Activated naive CD8-positive, alpha-beta T cell treated with anti-CD3 and anti-CD28 coated beads, Interleukin-2, amount 10 ng/mL, durations not matched to agents 7 days and 5 days (primary cell): Measurements from ENCODE around the gene GLCCI1. TPM values are rescaled to one million over a fixed set of nuclear protein-coding genes. Genes with fewer than 3 reads are reported as not detected.
"Not testable (repeated sequence)": the region's sequence is repeated elsewhere in the genome, so short reads cannot be mapped to it uniquely, and the experiment has no call there.

Source experiments
- ATAC-seq: fragments of 150-1000 bp; cut with Tn5 transposase; one replicate; pipeline ENCODE4 v1.10.0; 2021; ENCODE audit warnings: low read depth, moderate library complexity
- POLR2A ChIA-PET: fragments of 350-600 bp; sonication (Branson Sonifier 250); formaldehyde crosslinking; loops from one replicate; lab custom pipeline; 2021; ENCODE audit warnings: antibody characterized with exemption; lab: Charles Lee
- DNase-seq: peaks from one replicate; pipeline ENCODE4 v3.0.0; 2021
- H3K27ac Mint-ChIP-seq: one replicate; pipeline ENCODE4 v1.8.0; 2022; ENCODE audit warnings: mild to moderate bottlenecking, mixed read lengths
- H3K27me3 Mint-ChIP-seq: one replicate; pipeline ENCODE4 v1.8.0; 2022; ENCODE audit warnings: mild to moderate bottlenecking, moderate library complexity, mixed read lengths
- H3K36me3 Mint-ChIP-seq: one replicate; pipeline ENCODE4 v1.8.0; 2021; ENCODE audit warnings: mild to moderate bottlenecking, mixed read lengths
- H3K4me1 Mint-ChIP-seq: one replicate; pipeline ENCODE4 v1.8.0; 2021; ENCODE audit warnings: mixed read lengths
- H3K4me3 Mint-ChIP-seq: one replicate; pipeline ENCODE4 v1.8.0; 2022; ENCODE audit warnings: mild to moderate bottlenecking, moderate library complexity, mixed read lengths
- H3K9me3 Mint-ChIP-seq: one replicate; pipeline ENCODE4 v1.8.0; 2021; ENCODE audit warnings: mixed read lengths
- total RNA-seq, 2 experiments: library from RNA; stranded (reverse); gene quantifications; one replicate each; pipeline ENCODE4 v1.2.3, GENCODE V29; 2021

GLCCI1 gene
- total RNA-seq, 2 experiments from 2014 or later = 30.0 to 38.1 TPM

DNA sequence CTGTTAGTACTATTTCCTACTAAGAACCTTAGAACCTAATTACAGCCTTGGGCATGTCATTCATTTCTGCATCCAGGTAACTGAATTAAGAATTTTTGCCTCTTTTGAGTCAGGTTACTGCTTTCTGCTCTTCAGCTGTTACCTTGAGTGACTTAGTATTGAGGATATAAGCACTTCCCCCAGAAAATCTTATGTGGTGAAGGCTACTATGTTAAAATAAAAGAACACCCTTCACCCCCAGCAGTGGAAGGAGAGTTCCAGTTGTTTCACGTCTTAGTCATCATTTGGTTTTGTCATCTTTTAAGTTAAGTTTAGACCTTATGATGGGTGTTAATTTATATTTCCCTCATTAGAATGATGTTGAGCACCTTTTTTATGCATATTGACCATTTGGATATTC is 82.8 kb downstream of the GLCCI1 start:
- Mint-ChIP-seq H3K27ac (no peak overlapping the region), H3K4me1 (peaks cover 8% of the 10 kb centered on the region), H3K9me3 (peaks cover 2% of the 10 kb centered on the region), H3K4me3 (no peak overlapping the region), H3K36me3 (peaks cover 21% of the 10 kb centered on the region), H3K27me3 (no peaks in the 10 kb centered on the region)
- DNase-seq (no peak), ATAC-seq (no peak)
- POLR2A ChIA-PET = no interaction called here

DNA sequence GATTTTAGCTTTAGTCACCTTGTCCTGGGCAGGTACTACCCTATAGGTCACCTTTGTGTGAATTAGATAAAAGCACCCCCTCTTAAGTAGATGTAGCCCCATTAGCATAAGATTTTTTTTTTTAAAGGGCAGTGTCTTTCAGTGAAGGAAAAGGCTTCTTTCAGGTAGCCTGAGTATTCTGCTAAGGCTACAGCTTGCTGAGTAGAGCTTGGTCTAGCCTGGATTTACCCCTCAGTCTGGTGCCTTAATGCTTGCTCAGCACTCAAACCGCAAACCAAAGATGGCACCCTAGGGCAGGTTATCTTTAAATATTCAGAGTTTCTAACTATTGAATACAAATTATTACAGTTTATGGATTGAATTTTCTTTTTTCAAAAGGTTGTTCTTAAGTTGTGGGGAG is 83.4 kb downstream of the GLCCI1 start:
- no peak overlapping the region for H3K4me3 Mint-ChIP-seq
- H3K27me3 Mint-ChIP-seq = no peaks in the 10 kb centered on the region
- DNase-seq = no peak
- H3K36me3 Mint-ChIP-seq = peaks cover 19% of the 10 kb centered on the region
- no peak overlapping the region for H3K27ac Mint-ChIP-seq
- POLR2A ChIA-PET = no interaction called here
- ATAC-seq = no peak
- H3K4me1 Mint-ChIP-seq = peaks cover 8% of the 10 kb centered on the region
- peaks cover 2% of the 10 kb centered on the region for H3K9me3 Mint-ChIP-seq

DNA sequence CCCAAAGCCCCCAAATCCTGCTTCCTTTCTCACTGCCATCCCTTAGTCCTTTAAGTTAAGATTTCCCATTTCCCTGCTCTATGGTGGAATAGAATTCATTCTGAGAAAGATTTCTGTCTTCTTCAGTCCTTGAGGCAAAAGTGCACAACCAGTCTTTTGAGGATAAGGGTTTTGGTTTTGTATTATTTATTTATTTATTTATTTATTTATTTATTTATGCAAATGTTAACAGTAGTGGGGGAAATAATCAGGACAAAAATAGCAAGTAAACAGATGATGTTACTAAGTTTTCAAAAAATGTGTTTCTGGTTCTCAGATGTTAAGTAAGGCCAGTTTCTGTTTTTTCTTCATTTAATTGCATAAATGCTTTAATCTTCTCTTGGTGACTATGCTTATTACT is 84.2 kb downstream of the GLCCI1 start:
- ATAC-seq (no peak), DNase-seq (no peak)
- H3K27ac Mint-ChIP-seq = no peak overlapping the region
- no peaks in the 10 kb centered on the region for H3K27me3 Mint-ChIP-seq
- peaks cover 2% of the 10 kb centered on the region for H3K9me3 Mint-ChIP-seq
- H3K4me1 Mint-ChIP-seq = peaks cover 6% of the 10 kb centered on the region
- H3K36me3 Mint-ChIP-seq = peaks cover 26% of the 10 kb centered on the region
- no peak overlapping the region for H3K4me3 Mint-ChIP-seq
- POLR2A ChIA-PET = no interaction called here

DNA sequence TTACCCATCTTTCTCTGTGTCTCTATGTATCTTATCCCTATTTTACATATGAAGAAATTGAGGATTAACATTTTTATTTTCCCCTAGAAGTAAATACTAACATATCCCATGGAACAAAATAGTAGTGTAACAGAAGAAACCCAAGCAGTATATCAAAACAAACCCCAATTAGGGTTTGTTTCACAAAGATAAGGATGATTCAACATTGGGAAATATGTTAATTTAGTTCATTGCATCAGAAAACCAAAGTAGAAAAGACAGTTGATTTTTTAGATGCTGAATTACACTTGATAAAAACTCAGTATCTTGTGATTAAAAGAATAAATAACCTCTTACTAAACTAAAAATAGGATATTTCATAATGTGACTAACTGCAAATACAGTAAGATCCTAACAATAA is 87.8 kb downstream of the GLCCI1 start:
- ATAC-seq (no peak), DNase-seq (no peak)
- peaks cover 2% of the 10 kb centered on the region for H3K9me3 Mint-ChIP-seq
- no peak overlapping the region for H3K4me3 Mint-ChIP-seq
- POLR2A ChIA-PET = no interaction called here
- no peak overlapping the region for H3K27ac Mint-ChIP-seq
- H3K36me3 Mint-ChIP-seq = peaks cover 30% of the 10 kb centered on the region
- no peaks in the 10 kb centered on the region for H3K27me3 Mint-ChIP-seq
- H3K4me1 Mint-ChIP-seq = no peaks in the 10 kb centered on the region

DNA sequence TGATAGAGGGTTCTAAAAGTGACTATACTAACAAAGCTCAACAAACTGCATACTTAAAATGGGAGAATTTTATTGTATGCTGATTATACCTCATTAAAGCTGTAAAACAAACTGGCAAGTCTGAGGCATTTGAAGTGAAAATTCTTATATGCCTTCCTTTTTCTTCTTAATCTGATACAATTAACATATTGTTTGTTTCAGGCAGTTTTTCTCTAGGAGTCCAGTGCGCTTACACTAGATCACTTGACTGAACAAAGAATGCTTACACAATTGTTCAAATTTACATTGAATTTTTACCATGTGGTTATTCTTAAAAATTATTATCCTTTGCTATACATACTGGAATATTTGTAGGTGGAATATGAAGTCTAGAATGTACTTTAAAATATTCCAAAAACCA is 89.0 kb downstream of the GLCCI1 start:
- H3K4me1 Mint-ChIP-seq = no peaks in the 10 kb centered on the region
- no peak for DNase-seq
- no peak for ATAC-seq
- H3K9me3 Mint-ChIP-seq = peaks cover 3% of the 10 kb centered on the region
- H3K27me3 Mint-ChIP-seq = no peaks in the 10 kb centered on the region
- H3K27ac Mint-ChIP-seq = no peak overlapping the region
- POLR2A ChIA-PET = no interaction called here
- H3K36me3 Mint-ChIP-seq = peaks cover 32% of the 10 kb centered on the region
- no peak overlapping the region for H3K4me3 Mint-ChIP-seq

DNA sequence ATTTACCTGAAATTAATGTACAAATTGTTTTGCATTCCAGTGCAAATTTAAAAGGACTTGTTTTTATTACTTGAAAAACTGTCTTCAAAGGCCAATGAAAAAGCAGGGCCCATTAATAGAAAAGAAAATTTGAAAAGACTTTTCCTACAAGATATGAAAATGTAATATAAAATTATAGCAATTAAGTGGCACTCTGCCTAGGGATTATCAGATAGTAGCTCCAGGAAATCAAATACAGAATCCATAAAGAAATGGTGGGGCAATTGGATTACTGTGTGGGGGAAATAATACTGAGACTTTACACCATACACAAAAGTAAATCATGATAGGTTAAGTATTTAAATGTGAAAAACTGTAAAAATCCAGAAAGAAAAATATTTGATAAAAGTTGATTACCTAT is 89.7 kb downstream of the GLCCI1 start:
- Mint-ChIP-seq H3K27me3 (no peaks in the 10 kb centered on the region), H3K27ac (no peak overlapping the region), H3K36me3 (peaks cover 33% of the 10 kb centered on the region), H3K4me3 (no peak overlapping the region), H3K4me1 (no peaks in the 10 kb centered on the region), H3K9me3 (peaks cover 5% of the 10 kb centered on the region)
- DNase-seq (no peak), ATAC-seq (no peak)
- POLR2A ChIA-PET = no interaction called here

DNA sequence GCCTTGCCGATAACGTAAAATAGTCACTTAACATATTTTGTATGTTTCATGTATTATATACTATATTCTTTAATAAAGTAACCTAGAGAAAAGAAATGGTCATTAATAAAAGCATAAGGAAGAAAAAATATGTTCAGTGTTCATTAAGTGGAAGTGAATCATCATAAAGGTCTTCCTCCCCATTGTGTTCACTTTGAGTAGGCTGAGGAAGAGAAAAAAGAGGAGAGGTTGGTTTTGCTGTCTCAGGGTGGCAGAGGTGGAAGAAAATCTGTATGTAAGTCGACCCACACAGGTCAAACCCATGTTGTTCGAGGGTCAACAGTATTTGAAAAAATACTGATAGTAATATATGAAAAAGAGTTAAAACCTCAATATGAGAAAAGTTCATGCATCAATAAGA is 90.3 kb downstream of the GLCCI1 start:
- Mint-ChIP-seq H3K4me1 (no peaks in the 10 kb centered on the region), H3K36me3 (peaks cover 38% of the 10 kb centered on the region), H3K27ac (no peak overlapping the region), H3K27me3 (no peaks in the 10 kb centered on the region), H3K4me3 (no peak overlapping the region), H3K9me3 (peaks cover 6% of the 10 kb centered on the region)
- DNase-seq (no peak), ATAC-seq (no peak)
- POLR2A ChIA-PET = no interaction called here

DNA sequence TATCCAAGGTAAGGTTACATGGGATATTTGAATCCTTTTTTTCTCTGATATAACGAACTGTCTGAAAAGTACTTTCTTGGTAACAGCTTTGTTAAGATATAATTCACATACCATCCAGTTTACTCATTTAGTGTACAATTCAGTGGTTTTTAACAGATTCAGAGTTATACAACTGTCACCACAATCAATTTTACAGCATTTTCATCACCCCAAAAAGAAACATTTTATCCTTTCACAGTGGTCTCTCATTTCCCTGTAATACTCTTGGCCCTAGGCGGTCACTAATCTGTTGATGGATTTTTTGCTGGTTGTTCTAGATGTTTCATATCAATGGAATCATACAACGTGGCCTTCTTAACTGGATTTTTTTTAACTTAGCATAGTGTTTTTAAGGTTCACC is 91.6 kb downstream of the GLCCI1 start:
- H3K36me3 Mint-ChIP-seq = peaks cover 48% of the 10 kb centered on the region
- POLR2A ChIA-PET = no interaction called here

DNA sequence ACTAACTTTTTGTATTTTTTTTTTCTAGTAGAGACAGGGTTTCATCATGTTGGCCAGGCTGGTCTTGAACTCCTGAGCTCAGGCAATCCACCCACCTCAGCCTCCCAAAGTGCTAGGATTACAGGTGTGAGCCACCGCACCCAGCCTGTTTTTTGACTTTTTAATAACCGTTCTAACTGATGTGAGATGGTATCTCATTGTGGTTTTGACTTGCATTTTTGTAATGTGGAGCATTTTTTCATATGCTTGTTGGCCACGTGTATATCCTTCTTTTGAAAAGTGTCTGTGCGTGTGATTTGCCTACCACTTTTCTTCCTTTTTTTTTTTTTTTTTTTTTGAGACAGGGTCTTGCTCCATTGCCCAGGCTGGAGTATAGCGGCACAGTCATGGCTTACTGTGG is 94.7 kb downstream of the GLCCI1 start:
- not testable (repeated sequence) for H3K4me1 Mint-ChIP-seq, DNase-seq, H3K4me3 Mint-ChIP-seq, ATAC-seq, H3K27me3 Mint-ChIP-seq, H3K27ac Mint-ChIP-seq
- Mint-ChIP-seq H3K9me3 (peaks cover 16% of the 10 kb centered on the region), H3K36me3 (peaks cover 49% of the 10 kb centered on the region)
- POLR2A ChIA-PET = interaction anchor here (0.7 kb wide), 1 partner anchor 123 kb away, joined by 3 read pairs; no protein-coding TSS in a partner anchor

More for the DNA sequence above, 91.6 kb downstream of the GLCCI1 start:
- no peaks in the 10 kb centered on the region for H3K27me3 Mint-ChIP-seq
- H3K27ac Mint-ChIP-seq = no peak overlapping the region
- DNase-seq (no peak), ATAC-seq (no peak)
- peaks cover 10% of the 10 kb centered on the region for H3K9me3 Mint-ChIP-seq
- no peak overlapping the region for H3K4me3 Mint-ChIP-seq
- H3K4me1 Mint-ChIP-seq = no peaks in the 10 kb centered on the region

DNA sequence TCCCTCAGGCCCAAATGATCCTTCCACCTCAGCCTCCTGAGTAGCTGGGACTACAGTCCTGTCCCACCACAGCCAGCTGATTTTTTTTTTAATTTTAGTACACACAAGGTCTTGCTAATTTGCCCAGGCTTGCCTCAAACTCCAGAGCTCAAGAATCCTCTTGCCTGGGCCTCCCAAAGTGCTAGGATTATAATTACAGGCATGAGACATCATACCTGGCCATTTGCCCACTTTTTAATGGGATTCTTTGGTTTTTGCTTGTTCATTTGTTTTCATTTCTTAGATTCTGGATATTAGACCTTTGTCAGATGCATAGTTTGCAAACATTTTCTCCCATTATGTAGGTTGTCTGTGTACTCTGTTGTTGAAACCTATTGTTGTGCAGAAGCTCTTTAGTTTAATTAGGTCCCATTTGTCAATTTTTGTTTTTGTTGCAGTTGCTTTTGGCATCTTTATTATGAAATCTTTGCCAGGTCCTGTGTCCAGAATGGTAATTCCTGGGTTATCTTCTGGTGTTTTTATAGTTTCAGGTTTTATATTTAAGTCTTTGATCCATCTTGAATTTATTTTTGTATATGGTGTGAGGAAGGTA is 95.2 kb downstream of the GLCCI1 start:
- peaks cover 53% of the 10 kb centered on the region for H3K36me3 Mint-ChIP-seq
- ATAC-seq (no peak), DNase-seq (no peak)
- H3K4me3 Mint-ChIP-seq = no peak overlapping the region
- POLR2A ChIA-PET = interaction anchor here (0.7 kb wide), 1 partner anchor 122 kb away, joined by 3 read pairs; no protein-coding TSS in a partner anchor
- H3K27ac Mint-ChIP-seq = no peak overlapping the region
- peaks cover 16% of the 10 kb centered on the region for H3K9me3 Mint-ChIP-seq
- no peaks in the 10 kb centered on the region for H3K27me3 Mint-ChIP-seq
- peaks cover 8% of the 10 kb centered on the region for H3K4me1 Mint-ChIP-seq

DNA sequence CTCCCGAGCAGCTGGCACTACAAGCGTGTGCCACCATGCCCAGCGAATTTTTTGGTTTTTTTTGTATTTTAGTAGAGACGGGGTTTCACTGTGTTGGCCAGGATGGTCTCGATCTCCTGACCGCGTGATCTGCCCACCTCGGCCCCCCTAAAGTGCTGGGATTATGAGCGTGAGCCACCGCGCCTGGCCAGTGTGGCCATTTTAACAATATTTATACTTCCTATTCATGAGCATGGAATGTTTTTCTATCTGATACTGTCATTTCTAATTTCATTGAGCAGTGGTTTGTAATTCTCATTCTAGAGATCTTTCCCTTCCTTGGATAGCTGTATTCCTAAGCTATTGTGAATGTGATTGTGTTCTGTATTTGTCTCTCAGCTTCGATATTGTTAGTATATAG is 96.2 kb downstream of the GLCCI1 start:
- H3K4me3 Mint-ChIP-seq = no peak overlapping the region
- H3K9me3 Mint-ChIP-seq = peaks cover 16% of the 10 kb centered on the region
- no peak for ATAC-seq
- DNase-seq = no peak
- no peak overlapping the region for H3K27ac Mint-ChIP-seq
- peaks cover 8% of the 10 kb centered on the region for H3K4me1 Mint-ChIP-seq
- peaks cover 52% of the 10 kb centered on the region for H3K36me3 Mint-ChIP-seq
- no peaks in the 10 kb centered on the region for H3K27me3 Mint-ChIP-seq
- POLR2A ChIA-PET = no interaction called here

DNA sequence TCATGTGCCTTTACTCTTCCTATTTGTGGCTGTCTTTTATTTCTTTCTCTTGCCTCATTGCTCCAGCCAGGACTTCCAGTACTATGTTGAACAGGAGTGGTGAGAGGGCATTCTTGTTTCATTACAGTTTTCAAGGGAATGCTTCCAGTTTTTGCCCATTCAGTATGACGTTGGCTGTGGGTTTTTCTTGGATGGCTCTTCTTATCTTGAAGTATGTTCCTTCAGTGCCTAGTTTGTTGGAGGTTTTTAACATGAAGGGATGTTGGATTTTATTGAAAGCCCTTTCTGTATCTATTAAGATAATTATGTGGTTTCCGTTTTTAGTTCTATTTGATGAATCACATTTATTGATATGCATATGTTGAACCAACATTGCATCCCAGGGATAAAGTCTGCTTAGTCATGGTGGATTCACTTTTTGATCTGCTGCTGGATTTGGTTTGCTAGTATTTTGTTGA is 96.8 kb downstream of the GLCCI1 start:
- Mint-ChIP-seq H3K27me3 (no peaks in the 10 kb centered on the region), H3K36me3 (peaks cover 50% of the 10 kb centered on the region), H3K4me3 (no peak overlapping the region), H3K9me3 (peaks cover 16% of the 10 kb centered on the region), H3K27ac (no peak overlapping the region), H3K4me1 (peaks cover 8% of the 10 kb centered on the region)
- ATAC-seq (no peak), DNase-seq (no peak)
- POLR2A ChIA-PET = no interaction called here

DNA sequence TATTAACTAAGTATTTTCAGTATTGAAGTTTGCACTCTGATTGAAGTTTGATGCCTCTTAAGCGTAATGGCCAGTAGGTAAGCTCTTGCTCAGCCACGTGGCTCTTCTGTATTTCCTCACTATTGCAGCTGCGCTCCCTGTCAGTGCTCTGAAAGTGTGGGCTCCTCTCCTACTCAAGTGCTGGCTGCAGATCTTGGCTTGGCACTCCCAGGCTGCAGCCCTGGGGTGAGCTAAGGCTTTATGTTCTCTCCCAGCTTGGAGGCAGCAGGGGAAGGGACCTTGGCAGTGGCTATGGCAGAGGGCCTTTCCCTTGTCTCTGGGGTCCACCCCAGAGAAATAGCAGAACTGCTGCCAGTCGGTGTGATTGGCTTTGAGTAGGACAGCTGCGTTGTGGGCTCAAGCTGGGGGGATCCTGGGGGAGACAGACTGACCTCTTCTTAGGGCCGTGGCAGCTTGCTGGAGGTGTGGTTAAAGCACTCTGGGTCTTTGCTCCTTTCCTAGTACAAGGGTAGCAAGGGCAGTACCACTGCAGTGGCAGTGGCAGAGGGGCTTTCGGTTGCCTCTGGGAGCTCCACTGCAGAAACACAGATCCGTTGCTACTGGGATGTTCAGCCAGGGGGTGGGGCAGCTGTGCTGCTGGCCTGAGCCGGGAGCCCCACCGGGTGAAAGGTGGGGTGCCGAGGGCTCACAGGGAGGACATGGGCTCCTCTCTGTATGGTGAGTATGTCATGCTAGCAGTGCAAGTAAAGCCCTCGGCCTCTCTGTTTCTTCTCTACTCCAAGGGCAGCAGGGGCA is 100.5 kb downstream of the GLCCI1 start:
- no peaks in the 10 kb centered on the region for H3K27me3 Mint-ChIP-seq
- ATAC-seq = no peak
- H3K4me3 Mint-ChIP-seq = no peak overlapping the region
- H3K36me3 Mint-ChIP-seq = peaks cover 39% of the 10 kb centered on the region
- H3K27ac Mint-ChIP-seq = no peak overlapping the region
- POLR2A ChIA-PET = no interaction called here
- DNase-seq = no peak
- peaks cover 10% of the 10 kb centered on the region for H3K9me3 Mint-ChIP-seq
- peaks cover 8% of the 10 kb centered on the region for H3K4me1 Mint-ChIP-seq
